K562 (cell line): ENCODE data around the gene TRNAU1AP. TPM values are rescaled to one million over a fixed set of nuclear protein-coding genes. Genes with fewer than 3 reads are reported as not detected.

Experiments
- PHTF2 ChIP-seq: fragments of 250-450 bp; sonication (Bioruptor Pico); IDR thresholded peaks from 2 replicates; pipeline ENCODE4 v1.5.0; 2021; ENCODE audit warnings: mild to moderate bottlenecking
- PRPF4 ChIP-seq: fragments of 200-400 bp; formaldehyde crosslinking; IDR thresholded peaks from one replicate; pipeline ENCODE4 v1.6.1; 2017; ENCODE audit warnings: low read length, low read depth, mild to moderate bottlenecking; ENCODE audit not compliant: insufficient read depth, poor library complexity, severe bottlenecking
- RAD51 ChIP-seq: fragments of 450-650 bp; IDR thresholded peaks from 2 replicates; pipeline ENCODE4 v1.7.1; 2016; ENCODE audit warnings: low read depth, mild to moderate bottlenecking, borderline replicate concordance
- STAG1 ChIP-seq: sonication (generic); formaldehyde crosslinking; IDR thresholded peaks from 2 replicates; pipeline ENCODE4 v1.5.0; 2020; ENCODE audit warnings: missing genetic modification reagents, borderline replicate concordance
- TRIM24 ChIP-seq, 2 experiments: fragments of 450-650 bp; IDR thresholded peaks; 2 replicates each; pipeline ENCODE4 v1.6.1; 2016
- ZNF384 ChIP-seq: IDR thresholded peaks from 2 replicates; pipeline ENCODE4 v1.6.1; 2012; ENCODE audit warnings: low read depth, low read length, improper control_type of control experiment
- ZNF77 ChIP-seq: fragments of 250-450 bp; sonication (Bioruptor Pico); IDR thresholded peaks from 2 replicates; pipeline ENCODE4 v1.5.0; 2020
- polyA plus RNA-seq, 8 experiments: library from polyadenylated mRNA; depleted of rRNA in 4 of 8; stranded (reverse) in 5 of 8; unstranded in 3 of 8; fragments of >200 nt; fragmentation: Nextera tagmentation in 2 of 8; fragmentation: Illumina TruSeq in 1 of 8; extraction: Ambion mirVana in 2 of 8; extraction: Trizol in 1 of 8; gene quantifications; 2 replicates each; pipeline versions ENCODE4 v1.2.1 to v1.2.3, GENCODE V29; 2011 to 2014; ENCODE audit warnings: inconsistent platforms in 1 of 8, missing spikeins in 1 of 8
- total RNA-seq, 7 experiments: library from RNA; depleted of rRNA in 6 of 7; stranded (reverse); fragments of >200 nt in 6 of 7; fragmentation: Illumina TruSeq in 2 of 7; extraction: Trizol in 2 of 7; gene quantifications; 2 replicates each; pipeline versions ENCODE4 v1.2.1 to v1.2.3, GENCODE V29; 2011 to 2021; ENCODE audit warnings: low replicate concordance in 1 of 7
- TF ChIP-seq, protein P1 (sequence below): sonication (generic); formaldehyde crosslinking; IDR thresholded peaks from 2 replicates; pipeline ENCODE4 v1.8.0; 2022; ENCODE audit warnings: missing genetic modification reagents, mild to moderate bottlenecking, moderate library complexity, borderline replicate concordance
- TF ChIP-seq, protein P2 (sequence below): fragments of 250-450 bp; sonication (Bioruptor Pico); IDR thresholded peaks from 2 replicates; pipeline ENCODE4 v1.8.0; 2021; ENCODE audit warnings: moderate library complexity, mild to moderate bottlenecking, inconsistent platforms
- TF ChIP-seq, protein P3 (sequence below), 2 experiments: fragments of 150-350 bp in 1 of 2; IDR thresholded peaks; 2 replicates each; pipeline ENCODE4 v1.6.1; 2012 to 2016; ENCODE audit warnings: low read depth in 2 of 2, low read length in 2 of 2, mild to moderate bottlenecking in 1 of 2, moderate library complexity in 1 of 2
- TF ChIP-seq, protein P4 (sequence below): fragments of 250-450 bp; sonication (Bioruptor Pico); IDR thresholded peaks from 2 replicates; pipeline ENCODE4 v1.4.0; 2020
- TF ChIP-seq, protein P5 (sequence below): fragments of 250-450 bp; sonication (Bioruptor Pico); IDR thresholded peaks from 2 replicates; pipeline ENCODE4 v1.4.0; 2020; ENCODE audit warnings: mild to moderate bottlenecking
- TF ChIP-seq, protein P6 (sequence below): fragments of 450-650 bp; IDR thresholded peaks from 2 replicates; pipeline ENCODE4 v1.6.1; 2014; ENCODE audit warnings: low read depth, mild to moderate bottlenecking, moderate library complexity, borderline replicate concordance
- TF ChIP-seq, protein P7 (sequence below): fragments of 250-450 bp; sonication (Bioruptor Pico); IDR thresholded peaks from 2 replicates; pipeline ENCODE4 v1.9.0; 2021; ENCODE audit warnings: mild to moderate bottlenecking, inconsistent platforms

Gene TRNAU1AP
- total and polyA plus RNA-seq, 9 of the 15 experiments (the other 6 are each of a cell fraction or from before 2014, with no cell fraction given): 34.9 to 110 (median 46.3) TPM

DNA sequence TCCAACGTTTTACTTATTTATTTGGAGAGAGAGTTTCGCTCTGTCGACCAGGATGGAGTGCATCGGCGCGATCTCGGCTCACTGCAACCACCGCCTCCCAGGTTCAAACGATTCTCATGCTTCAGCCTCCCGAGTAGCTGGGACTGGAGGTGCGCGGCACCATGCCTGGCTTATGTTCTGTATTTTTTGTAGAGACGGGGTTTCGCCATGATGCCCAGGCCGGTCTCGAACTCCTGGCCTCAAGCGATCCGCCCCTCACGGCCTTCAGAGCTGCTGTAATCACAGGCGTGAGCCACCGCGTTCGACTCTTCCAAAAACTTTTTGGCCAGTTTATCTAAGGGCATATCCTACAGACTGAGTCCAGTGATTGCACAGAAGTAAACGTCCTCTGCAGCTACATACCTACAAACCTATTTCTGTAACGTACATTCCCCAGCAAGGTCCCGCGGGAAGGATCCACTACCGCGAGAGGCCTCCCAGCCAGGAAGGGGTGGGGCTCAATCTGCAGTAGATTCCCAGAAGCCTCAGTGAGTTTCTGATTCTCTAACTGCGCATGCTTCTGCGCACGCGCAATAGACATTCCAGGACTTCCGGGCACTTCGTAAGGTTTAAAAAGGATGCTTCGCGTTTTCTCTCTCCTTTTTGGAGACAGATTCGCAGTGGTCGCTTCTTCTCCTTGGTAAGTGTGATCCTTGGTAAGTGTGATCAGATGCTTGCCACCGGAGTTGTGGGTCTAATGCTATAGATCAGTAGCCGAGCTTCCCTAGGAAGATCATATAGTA lies 47.3 kb upstream of the TRNAU1AP start, which contains the start of gene RCC1 (continued):
- TF ChIP-seq STAG1 (CRISPR knock-in tag) (no peak), ZNF384 (no peak; the same call in 1 of the 2 replicates), PHTF2 (CRISPR knock-in tag) (peak; percentile 90), TRIM24 (IDR thresholded peaks at IDR 0.05) (no peak), RAD51 (no peak), ZNF77 (CRISPR knock-in tag) (no peak), PRPF4 (no peak)
- TF ChIP-seq, protein P1, sequence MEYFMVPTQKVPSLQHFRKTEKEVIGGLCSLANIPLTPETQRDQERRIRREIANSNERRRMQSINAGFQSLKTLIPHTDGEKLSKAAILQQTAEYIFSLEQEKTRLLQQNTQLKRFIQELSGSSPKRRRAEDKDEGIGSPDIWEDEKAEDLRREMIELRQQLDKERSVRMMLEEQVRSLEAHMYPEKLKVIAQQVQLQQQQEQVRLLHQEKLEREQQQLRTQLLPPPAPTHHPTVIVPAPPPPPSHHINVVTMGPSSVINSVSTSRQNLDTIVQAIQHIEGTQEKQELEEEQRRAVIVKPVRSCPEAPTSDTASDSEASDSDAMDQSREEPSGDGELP (CRISPR knock-in tag): 0 out of 2 replicates have a peak, but pooled peaks have one; percentile 7
- TF ChIP-seq, protein P2, sequence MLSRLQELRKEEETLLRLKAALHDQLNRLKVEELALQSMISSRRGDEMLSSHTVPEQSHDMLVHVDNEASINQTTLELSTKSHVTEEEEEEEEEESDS (CRISPR knock-in tag): no peak
- TF ChIP-seq, protein P3, sequence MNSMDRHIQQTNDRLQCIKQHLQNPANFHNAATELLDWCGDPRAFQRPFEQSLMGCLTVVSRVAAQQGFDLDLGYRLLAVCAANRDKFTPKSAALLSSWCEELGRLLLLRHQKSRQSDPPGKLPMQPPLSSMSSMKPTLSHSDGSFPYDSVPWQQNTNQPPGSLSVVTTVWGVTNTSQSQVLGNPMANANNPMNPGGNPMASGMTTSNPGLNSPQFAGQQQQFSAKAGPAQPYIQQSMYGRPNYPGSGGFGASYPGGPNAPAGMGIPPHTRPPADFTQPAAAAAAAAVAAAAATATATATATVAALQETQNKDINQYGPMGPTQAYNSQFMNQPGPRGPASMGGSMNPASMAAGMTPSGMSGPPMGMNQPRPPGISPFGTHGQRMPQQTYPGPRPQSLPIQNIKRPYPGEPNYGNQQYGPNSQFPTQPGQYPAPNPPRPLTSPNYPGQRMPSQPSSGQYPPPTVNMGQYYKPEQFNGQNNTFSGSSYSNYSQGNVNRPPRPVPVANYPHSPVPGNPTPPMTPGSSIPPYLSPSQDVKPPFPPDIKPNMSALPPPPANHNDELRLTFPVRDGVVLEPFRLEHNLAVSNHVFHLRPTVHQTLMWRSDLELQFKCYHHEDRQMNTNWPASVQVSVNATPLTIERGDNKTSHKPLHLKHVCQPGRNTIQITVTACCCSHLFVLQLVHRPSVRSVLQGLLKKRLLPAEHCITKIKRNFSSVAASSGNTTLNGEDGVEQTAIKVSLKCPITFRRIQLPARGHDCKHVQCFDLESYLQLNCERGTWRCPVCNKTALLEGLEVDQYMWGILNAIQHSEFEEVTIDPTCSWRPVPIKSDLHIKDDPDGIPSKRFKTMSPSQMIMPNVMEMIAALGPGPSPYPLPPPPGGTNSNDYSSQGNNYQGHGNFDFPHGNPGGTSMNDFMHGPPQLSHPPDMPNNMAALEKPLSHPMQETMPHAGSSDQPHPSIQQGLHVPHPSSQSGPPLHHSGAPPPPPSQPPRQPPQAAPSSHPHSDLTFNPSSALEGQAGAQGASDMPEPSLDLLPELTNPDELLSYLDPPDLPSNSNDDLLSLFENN (IDR thresholded peaks at IDR 0.05; ENCODE audit: low read depth in 2 of 2, low read length in 2 of 2): peak in 1 of 2 experiments; percentile 85; a peak in 1 of 4 replicates
- TF ChIP-seq, protein P4, sequence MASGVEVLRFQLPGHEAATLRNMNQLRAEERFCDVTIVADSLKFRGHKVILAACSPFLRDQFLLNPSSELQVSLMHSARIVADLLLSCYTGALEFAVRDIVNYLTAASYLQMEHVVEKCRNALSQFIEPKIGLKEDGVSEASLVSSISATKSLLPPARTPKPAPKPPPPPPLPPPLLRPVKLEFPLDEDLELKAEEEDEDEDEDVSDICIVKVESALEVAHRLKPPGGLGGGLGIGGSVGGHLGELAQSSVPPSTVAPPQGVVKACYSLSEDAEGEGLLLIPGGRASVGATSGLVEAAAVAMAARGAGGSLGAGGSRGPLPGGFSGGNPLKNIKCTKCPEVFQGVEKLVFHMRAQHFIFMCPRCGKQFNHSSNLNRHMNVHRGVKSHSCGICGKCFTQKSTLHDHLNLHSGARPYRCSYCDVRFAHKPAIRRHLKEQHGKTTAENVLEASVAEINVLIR (CRISPR knock-in tag): 0 out of 2 replicates have a peak, but pooled peaks have one; percentile 22
- TF ChIP-seq, protein P5, sequence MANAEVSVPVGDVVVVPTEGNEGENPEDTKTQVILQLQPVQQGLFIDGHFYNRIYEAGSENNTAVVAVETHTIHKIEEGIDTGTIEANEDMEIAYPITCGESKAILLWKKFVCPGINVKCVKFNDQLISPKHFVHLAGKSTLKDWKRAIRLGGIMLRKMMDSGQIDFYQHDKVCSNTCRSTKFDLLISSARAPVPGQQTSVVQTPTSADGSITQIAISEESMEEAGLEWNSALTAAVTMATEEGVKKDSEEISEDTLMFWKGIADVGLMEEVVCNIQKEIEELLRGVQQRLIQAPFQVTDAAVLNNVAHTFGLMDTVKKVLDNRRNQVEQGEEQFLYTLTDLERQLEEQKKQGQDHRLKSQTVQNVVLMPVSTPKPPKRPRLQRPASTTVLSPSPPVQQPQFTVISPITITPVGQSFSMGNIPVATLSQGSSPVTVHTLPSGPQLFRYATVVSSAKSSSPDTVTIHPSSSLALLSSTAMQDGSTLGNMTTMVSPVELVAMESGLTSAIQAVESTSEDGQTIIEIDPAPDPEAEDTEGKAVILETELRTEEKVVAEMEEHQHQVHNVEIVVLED: no peak
- TF ChIP-seq, protein P6, sequence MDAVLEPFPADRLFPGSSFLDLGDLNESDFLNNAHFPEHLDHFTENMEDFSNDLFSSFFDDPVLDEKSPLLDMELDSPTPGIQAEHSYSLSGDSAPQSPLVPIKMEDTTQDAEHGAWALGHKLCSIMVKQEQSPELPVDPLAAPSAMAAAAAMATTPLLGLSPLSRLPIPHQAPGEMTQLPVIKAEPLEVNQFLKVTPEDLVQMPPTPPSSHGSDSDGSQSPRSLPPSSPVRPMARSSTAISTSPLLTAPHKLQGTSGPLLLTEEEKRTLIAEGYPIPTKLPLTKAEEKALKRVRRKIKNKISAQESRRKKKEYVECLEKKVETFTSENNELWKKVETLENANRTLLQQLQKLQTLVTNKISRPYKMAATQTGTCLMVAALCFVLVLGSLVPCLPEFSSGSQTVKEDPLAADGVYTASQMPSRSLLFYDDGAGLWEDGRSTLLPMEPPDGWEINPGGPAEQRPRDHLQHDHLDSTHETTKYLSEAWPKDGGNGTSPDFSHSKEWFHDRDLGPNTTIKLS: peak; percentile 97
- TF ChIP-seq, protein P7, sequence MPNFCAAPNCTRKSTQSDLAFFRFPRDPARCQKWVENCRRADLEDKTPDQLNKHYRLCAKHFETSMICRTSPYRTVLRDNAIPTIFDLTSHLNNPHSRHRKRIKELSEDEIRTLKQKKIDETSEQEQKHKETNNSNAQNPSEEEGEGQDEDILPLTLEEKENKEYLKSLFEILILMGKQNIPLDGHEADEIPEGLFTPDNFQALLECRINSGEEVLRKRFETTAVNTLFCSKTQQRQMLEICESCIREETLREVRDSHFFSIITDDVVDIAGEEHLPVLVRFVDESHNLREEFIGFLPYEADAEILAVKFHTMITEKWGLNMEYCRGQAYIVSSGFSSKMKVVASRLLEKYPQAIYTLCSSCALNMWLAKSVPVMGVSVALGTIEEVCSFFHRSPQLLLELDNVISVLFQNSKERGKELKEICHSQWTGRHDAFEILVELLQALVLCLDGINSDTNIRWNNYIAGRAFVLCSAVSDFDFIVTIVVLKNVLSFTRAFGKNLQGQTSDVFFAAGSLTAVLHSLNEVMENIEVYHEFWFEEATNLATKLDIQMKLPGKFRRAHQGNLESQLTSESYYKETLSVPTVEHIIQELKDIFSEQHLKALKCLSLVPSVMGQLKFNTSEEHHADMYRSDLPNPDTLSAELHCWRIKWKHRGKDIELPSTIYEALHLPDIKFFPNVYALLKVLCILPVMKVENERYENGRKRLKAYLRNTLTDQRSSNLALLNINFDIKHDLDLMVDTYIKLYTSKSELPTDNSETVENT (CRISPR knock-in tag): peak; percentile 90
